Activated CD4-positive, CD25-positive, alpha-beta regulatory T cell treated with anti-CD3 and anti-CD28 coated beads, Interleukin-2, amount 50 U/mL, for 16 hours (primary cell): ENCODE results near the gene NEK7.
"Not testable (repeated sequence)": the region's sequence is repeated elsewhere in the genome, so short reads cannot be mapped to it uniquely, and the experiment has no call there.

Source experiments
- DNase-seq: peaks from one replicate; pipeline ENCODE4 v3.0.0-alpha.2; 2020; ENCODE audit warnings: low read depth, low spot score

Gene NEK7

DNA sequence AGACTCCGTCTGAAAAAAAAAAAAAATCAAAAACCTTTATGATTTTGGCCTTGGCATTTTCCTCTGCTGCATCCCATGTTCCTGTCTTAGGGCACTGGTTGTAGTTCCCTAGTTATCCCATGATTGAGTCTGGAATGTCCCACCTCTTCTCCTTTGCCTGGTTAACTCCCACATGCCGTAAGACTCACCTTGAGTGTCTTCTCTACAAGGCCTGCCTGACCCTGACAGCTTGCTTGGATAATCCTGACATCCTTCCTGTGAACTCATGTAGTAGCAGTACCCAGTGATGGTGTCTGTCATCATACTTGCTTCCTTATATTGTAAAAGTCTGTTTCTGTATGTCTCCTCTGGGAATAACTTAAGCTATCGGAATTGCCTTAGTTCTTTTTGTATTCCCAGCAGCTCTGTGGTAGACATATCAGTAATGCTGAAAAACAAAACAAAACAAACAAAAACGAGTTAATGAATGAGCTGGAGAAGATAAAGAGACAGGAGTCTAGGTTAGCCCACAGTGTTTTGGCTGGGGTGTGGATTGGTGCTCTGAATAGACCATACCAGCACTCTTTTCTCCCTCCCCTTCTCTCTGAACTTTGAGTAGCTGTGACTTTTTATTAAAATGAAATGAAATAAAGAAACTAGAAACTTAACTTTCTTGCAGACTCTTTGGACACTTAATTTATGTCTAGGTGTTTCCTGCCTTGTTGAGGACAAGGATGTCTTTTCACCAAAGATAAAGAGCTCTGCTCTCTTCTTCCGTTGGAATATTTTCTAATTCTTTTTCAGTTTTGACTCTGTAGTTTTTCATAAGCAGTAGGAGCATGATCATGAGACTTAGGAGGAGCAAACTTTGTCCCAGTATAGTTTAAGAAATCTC, 15.1 kb downstream of the NEK7 start:
- no peak for DNase-seq

DNA sequence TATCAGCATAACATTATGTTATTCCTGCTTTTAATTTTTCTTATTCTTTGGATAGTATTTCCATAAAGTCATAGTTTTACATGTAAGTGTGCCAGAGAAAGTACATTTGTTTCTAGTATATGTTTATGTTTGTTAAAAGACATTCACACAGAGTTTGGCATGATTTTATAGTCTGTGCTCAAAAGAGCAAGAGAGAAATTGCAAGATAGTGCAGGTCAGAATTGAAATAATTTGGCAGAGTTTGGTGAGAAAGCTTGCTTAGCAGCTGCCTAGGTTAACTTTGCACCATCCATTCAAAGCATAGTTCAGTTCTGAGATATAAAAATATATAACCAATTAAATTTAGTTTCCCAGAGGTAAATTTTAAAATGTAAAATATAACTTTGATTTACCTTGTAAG, 17.0 kb downstream of the NEK7 start:
- no peak for DNase-seq

DNA sequence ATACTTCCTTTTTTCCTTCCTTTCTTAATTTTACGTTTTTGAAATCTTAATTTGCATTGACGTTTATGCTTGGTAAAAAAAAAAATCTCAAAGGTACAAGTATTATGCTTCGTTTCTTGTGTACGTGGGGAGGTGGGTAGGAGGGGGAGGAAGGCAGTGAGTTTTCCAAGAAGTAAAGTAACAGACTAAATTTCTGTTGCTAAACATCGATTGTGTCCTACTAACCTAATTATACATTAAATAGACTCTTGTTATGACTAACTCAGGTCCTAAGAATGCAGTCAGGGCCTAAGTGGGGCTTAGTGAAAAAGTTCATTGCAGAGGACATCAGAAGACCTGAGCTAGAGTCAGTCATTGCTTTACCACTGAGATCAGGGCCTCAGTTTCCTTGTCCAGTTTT, 17.5 kb downstream of the NEK7 start:
- no peak for DNase-seq

DNA sequence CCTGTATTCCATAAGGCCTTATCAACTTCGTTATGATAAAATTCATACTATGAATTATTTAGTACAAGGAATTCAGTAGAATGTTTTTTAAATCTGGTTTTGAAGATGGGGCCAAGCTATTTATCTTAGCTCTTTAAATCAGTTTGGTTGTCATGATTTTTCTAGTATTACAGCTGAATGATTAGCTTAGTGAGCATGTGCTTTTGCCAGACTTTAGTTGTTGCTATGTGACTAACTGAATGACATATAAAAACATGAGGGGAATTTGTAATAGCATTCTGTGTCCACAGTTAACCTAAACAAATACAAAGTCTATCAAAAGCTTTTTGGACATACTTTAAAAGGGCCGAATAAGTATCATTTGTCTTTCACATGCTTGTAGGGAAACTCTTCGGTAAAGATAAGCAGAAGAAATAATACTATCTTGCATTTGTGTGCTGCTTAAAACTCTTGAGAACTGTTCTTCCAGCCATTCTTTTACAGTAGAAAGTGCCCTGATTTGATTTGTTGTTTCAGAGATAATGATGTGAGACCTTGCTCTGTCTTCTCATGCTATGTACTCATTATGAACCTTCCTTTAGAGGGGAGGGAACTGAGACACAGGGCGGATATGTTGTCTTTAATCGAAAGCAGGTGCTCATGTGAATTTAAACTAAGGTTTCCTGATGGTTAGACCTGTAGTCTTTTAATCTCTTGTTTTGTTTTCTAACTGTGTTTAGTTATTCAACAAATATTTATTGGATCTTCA, 18.8 kb downstream of the NEK7 start:
- DNase-seq: no peak

DNA sequence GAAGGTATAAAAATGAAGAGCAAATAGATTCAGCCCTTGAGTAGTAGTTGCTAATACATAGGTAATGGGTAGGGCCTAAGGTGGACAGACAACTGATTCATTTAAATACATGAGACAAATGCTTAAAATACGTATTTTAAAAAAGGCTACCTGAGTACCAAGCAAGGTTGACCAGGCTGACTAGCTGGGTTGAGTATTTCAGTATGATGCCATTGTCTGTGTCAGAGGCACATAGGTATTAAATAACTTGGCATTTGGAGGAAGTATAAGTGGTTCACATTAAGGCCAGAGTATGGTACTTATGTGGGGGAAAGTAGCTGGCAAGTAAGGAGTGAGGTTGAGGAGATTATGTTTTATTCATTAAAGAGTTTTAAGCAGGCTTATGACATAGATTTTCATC, 19.4 kb downstream of the NEK7 start:
- DNase-seq: no peak

DNA sequence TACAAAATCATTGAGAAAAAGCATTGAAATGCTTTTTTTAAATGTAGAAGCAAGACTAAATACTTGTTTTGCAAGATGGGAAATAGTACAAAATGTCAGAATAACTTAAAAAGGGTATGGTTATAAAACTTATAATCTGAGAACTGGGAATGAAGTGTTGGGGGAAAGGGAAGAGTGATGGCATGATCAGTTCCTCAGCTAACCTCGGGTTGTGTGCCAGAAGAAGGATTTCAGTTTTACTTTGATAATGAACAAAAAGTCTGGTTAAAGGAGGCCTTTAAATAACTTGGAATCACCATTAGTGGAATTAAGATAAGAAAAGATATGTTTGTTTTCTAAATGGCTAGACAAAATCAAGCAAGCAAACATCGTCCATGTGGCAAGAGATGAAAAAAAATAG, 20.7 kb downstream of the NEK7 start:
- DNase-seq: no peak

DNA sequence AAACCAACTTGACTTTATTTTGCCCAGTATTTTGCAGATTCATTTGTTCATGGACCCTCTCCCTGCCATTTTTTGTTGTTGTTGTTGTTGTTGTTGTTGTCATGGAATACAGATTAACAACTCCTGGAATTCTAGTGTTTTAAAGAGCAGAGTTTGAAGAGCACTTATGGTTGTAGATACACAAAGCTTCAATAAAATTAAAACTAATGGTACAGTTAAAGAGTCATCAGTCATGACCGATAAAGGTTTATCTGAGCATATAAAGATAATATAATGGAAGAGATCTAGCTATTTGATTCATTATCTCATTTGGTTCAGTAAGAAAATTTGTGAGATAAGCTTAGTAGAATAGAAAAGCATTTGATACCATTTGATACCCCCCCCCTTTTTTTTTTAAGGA, 21.8 kb downstream of the NEK7 start:
- DNase-seq: no peak

DNA sequence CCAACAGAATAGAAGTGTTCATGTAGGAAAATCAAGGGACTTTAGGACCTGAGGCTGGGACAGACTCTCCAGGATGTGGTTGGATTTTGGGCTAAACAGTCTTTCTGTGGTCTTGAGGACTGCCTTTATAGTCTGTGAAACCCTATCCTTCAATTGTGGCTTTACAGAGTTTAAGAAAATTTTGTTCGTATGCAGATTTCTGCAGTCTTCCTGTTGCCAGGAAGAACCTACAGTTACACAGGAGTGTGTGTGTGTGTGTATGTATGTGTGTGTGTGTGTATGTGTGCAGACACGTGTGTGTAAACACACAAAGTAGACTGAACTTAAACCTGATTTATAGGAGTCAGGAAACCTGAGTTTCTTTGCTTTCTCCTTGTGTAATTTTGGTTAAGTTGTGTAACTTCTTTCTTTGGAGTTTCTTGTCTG, 22.8 kb downstream of the NEK7 start:
- DNase-seq: no peak

DNA sequence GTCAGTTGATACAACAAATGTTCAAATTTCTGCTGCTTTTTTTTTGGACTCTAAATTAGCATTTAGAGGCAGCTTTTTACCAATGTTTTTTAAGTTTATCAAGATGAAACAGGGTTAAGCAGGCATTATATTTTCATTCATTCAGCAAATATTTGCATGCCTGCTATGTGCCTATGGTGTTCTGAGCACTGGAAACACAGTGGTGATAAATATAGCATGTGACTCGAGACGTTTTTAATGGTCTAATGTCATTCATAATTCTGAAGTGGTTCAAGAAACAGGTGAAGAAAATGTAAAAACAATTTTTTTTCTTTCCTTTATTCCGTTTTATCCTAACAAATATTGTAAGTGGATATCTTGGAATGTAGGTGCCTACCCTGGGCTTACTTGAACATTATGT, 26.8 kb downstream of the NEK7 start:
- no peak for DNase-seq

DNA sequence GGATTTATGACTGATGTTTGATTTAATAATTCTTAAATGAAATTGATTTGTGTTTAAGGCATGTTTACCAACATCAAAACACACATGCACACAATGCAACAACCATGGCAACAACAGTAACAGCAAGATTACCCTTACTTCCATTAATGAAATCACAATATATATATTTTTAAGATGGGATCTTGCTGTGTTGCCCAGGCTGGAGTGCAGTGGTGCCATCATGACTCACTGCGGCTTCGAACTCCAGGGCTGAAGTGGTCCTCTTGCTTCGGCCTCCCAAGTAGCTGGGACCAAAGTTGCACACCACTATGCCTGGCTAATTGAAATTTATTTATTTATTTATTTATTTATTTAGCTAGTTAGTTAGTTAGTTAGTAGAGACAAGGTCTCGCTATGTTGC, 27.7 kb downstream of the NEK7 start:
- DNase-seq: no peak

DNA sequence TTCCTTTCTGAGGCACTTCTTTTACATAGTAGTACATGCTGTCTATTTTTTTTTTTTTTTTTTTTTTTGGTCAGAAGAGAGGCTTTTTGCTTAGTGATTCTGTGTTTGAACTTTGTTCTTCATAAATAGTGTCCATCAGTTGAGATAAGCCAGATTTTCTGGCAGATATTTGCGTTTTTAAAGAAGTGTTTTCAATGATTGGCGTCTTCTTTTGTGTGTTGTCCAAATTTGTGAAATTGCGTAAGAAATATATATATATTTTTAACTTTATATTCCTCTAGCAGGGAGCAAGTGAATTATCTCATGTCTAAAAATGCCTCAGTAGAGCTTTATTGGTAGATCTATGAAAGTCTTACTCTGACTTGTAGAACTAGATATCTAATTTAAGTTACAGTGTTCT, 28.3 kb downstream of the NEK7 start:
- no peak for DNase-seq

DNA sequence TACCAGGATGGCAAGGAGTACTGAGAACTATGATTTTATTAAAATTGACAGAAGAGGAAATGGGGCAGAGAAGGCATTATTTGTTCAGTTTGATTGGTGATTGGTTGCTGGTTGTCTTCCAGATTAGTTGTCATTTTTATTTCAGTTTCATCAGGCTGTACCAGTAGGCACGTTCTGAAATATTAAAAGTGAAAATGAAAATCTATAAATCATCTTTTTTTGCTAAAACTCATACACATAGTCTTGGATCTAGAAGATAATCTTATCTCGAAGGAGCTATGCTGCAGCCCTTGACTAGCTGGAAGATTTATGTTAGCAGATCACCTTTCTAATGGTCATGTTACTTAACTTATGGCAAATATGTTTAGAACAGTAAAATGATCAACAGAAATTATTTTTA, 29.0 kb downstream of the NEK7 start:
- no peak for DNase-seq

DNA sequence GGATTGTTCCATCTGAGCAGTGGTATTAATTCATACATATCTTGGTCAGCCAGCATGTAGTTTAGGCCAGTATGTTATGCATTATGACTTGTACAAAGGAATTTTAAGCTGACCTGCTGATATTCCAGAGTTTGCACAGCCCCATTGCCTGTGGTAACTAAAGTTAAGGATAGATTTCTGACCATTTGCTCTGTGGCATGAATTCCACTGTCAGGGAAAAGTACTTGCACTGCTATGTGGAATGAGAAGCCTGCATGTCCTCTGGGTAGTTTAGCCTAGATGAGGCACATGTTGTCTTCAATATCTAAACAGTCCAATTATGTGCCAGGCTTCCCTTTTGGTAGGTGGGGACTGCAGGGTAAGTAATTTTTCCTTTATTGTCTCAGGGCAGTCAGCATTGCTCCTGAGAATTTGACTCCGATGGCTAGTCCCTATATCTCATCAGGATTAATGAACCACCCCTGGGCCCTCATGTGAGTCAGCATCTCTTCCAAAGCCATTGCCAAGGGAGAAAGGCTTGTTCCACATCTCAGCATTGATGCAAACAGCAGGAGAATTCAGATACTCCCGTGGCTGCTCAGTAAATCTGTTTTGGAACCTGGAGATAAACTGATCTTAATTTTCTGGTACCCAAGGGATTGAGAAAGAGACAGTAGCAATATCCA, 30.2 kb downstream of the NEK7 start:
- DNase-seq: no peak

DNA sequence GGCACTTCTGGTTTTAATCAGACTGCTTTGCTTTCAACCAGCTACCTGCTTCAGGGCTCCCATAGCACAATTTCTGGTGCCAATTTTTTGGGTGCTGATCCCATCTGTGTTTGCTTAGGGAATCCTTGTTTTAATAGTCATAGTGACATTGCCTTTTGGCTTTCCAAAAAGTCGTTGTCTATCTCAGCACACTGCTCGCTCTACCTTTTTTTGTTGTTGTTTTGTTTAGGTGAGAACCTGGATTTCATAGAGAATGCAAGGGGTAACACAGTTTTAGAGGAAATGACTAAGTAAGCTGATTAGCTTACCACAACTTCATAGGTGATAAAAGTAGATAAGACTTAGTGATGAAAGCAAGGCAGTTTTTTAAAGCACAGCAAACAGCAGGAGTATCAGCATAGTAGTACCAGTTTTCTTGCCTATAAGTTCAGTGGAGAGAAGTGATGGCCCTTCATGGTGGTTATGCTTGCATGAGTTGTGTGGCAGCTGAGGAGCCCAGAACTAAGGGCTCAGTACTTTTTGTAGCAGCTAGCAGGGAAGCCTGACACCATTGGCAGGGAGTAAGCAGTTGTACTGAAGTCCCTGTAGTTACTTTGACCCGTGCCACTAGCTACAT, 31.3 kb downstream of the NEK7 start:
- DNase-seq: no peak

DNA sequence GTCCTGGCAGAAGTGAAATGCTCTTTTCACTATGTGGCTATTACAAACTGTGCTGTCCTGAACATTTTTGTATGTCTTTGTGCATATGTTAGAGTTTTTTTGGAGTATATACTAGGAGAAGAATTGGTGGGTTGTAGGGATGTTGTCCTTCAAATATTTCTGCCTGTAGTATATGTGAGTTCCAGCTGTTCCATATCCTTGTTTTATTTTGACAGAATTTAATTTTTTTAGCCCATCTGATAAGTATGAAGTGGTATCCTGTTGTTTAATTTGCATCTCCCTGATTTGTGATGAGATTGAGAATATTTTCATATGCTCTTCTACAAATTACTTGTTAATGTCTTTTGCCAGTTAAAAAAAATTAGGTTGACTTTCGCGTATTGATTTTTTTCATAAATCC, 34.3 kb downstream of the NEK7 start:
- no peak for DNase-seq

DNA sequence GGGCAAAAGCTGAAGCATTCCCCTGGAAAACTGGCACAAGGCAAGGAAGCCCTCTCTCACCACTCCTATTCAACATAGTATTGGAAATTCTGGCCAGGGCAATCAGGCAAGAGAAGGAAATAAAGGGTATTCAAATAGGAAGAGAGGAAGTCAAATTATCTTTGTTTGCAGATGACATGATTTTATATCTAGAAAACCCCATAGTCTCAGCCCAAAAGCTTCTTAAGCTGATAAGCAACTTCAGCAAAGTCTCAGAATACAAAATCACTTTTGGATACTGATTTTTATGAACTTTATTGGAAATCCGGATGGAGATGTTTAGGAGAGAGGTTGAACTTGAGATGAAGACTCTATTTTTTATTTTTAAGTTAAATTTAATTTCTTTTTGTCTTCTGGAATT, 37.1 kb downstream of the NEK7 start:
- DNase-seq: not testable (repeated sequence)

DNA sequence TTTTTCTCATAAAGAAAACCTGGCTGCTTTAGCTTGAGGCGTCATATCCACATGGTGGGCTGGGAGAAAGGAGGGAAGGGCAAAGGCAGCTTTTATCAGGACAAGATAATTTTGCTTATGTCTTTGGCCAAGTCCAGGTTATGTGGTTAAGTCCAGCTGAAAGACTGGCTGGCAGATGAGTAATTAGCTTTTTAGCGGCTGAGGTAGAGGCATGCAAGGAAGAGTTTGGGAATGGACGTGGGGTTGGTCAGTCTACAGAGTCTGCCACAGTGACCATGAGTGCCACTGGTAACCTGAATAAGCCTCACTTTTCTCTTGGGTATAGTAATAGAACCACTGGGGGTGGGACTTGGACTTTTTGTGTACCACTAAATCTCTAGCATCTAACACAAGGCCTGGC, 39.8 kb downstream of the NEK7 start:
- DNase-seq: no peak

DNA sequence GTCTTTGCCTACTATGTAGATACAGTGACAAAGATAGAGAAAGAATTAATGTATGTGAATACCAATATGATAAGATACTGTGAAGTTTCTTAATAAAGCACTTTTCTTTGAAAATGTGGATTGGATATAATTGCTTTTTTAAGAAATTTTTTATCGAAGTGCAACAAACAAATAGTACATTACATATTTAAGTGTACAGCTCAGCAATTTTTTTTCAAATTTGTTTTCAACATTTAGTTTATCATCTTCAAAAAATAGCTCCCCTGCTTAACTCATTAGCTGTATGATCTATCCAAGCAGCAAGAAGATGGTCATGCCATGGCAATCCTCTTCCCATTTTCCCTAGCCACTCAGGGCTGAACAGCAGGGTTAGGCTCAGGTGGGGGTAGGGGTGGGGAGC, 40.5 kb downstream of the NEK7 start:
- no peak for DNase-seq

DNA sequence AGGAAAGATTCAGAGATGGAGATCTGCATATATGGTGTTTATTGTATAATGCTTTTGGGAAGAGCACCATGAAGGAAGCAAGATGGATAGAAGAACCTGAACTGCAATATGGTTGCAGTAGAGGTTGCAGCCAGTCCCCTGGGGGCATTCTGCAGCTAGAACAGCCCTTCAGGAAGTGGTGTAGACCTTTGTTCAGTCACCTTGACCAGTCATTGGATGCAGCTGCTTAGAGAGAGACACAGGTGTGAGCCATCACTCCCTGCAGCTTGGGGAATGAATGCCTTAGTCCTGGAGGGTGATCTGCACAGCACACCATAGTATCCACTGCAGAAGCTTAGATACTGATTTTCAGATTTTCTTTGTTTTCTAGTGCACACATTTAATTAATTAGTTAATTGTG, 42.3 kb downstream of the NEK7 start:
- no peak for DNase-seq

DNA sequence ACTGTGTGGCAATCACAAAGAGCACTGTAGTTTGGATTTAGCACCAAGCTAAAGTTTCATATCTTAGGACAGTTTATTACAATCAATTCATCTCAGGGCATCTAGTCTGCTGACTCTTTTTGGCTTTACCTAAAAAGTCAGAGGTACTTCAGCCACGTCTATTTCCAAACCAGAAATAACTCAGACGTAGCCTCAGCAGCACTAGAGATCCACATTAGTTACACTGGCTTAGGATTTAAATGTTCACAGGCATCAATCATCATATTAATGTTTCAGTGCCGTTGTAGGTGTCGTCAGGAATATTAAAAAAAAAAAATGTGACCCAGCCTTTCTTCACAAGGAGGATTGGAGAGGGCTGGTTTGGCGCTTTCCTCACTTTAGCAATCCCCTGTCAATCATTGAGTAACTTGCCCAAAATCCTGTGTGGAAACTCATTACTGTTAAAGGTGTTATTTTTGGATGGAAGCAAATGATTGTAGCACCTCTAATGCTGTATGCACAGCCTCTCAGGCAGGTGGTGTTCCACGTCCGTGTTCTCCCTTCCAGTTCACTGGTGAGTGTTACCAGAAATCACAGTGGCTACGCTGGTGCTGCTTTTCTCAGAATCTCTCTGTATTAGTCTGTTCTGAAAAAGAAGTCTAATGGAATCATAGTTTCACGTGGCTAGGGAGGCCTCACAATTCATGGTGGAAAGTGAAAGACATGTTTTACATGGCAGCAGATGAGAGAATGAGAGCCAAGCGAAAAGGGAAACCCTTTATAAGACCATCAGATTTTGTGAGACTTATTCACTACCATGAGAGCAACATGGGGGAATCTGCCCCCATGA, 45.4 kb downstream of the NEK7 start:
- no peak for DNase-seq

DNA sequence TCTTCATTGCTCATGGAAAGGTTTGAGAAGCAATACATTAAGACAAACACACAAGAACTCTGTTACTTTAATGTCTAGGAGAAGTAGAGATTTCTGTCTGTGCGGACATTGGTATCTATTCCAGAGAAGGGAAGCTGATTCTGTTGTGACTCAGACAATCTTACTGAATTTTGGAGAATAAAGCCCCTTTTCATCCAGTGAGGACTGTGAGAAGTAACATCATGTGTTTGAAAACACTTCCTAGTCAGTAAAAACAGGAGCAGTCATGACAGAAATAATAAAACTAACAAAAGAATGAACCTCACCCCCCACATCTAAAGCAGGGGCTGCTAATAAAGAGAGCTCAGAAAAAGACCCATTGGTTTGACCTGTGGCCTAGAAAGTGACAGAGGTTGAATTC, 46.6 kb downstream of the NEK7 start:
- no peak for DNase-seq
